ENCODE data around the gene RAE1.

- TF ChIP-seq CTCF (IDR thresholded peaks at IDR 0.05), result no peak
- TF ChIP-seq POLR2A (IDR thresholded peaks at IDR 0.05), result no peak
Measured at GRCh38 chr20:57372581-57373350, 21.7 kb downstream of the RAE1 start.

Data from right lobe of liver (tissue), 4 donors.